NCI-H1092 treated with DMSO at 0.1 percent for 48 hours (cell line): ENCODE data around the gene LARGE2.
A peak's percentile ranks its signal among the peaks of the same experiment; 100 is the strongest.

Experiments
- DNase-seq: peaks from one replicate; lab custom pipeline; 2025; lab: John Stamatoyannopoulos, UW

Gene LARGE2

DNA sequence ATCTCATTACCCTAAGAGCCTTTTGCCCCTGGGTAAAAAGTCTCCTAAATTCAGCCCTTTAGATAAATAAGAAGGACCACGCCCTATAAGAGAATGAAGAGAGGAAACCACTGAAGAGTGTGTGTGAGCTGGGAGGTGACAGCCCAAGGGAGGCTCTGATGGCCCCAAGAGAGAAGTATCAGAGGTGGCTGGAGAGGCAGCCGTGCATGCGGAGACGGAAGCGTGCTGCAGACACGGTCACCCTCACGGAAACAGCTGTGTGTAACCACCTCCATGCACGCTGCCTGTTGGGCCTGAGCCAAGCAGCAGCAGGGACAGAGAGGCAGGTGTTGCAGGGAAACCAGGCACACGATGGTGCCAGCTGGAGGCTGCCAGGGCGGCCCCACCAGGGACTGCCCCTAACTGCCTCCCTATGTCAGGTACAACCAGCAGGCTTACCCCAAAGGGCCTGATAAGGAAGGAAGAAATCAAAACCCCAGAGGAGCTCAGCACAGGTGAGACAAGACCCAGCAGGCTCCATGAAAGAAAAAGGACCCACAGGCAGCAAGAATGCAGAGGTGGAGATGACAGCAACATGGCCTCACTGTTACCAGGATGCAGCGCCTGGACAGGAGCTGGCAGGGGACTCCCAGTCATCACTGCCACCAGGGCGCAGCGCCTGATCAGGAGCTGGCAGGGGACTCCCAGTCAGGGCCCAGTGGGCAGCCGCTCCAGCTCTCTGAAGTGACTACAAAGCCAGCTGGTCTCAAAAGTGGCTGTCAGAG lies 7.8 kb downstream of the LARGE2 start:
- peak; percentile 75 for DNase-seq

DNA sequence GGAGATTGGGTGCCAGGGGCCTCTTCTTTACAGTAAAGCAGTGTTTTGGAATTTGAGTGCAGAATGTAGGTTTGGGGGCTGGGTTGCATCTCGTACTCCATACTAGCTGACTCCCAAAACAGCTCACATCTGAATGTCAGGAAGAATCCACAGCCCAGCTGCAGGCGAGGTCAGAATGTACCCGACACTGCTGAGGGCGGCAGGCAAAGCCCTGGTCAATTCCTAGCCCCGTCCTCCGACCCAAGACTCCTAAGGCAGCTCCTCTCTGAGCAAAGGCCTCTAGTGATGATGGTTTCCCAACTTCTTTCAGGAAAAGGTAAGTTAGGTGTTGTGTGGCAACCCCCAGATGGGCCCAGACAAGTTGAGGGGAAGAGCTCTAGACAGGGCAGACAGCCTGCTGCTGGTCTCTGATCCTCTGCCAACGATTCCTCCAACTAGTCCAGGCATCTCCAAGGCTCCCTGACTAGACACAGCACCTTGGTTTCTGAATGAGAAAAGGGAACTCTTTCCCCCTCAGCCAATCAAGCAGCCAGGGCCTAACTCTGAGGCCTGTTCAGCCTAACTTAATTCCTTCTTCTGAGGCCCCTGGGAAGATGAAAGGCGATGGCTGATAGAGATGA lies 8.6 kb downstream of the LARGE2 start:
- DNase-seq = no peak

DNA sequence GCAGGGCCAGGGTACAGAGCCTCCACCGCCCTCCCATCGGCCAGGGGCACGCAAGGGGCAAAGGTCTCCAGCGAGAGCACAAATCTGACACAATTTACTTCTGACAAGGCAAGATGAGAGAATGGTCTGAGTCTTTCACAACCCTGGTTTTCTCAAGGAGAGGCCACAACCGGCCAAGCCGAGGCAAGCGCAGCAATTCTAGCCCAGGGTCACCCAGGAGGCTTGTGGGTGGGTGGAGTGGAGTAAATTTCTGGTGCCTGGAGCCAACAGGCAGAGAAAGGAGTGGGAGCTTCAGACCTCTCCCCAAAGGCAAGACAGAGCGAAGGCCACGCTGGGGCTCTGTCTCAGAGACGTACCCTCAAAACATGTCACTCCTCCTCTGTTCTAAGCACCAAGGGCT lies 9.3 kb downstream of the LARGE2 start:
- DNase-seq = no peak

DNA sequence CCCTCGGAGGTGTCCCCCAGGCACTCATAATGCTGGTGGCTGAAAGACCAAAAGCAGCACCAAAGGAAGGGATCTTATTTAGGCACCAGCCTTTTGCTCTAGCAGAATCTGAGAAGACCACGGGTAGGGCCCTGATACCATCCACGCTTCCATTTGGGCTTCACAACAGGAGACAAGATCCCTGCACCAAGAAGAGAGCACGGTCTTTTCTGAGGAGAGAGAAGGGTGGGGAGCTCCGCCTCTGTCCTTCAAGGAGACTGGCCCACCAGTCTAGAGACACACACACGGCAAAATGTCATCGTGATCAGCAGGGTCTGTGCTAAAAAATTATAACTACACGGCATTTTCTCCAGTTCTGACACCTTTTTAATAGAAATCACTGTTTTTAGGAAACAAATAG lies 9.8 kb downstream of the LARGE2 start:
- no peak for DNase-seq

DNA sequence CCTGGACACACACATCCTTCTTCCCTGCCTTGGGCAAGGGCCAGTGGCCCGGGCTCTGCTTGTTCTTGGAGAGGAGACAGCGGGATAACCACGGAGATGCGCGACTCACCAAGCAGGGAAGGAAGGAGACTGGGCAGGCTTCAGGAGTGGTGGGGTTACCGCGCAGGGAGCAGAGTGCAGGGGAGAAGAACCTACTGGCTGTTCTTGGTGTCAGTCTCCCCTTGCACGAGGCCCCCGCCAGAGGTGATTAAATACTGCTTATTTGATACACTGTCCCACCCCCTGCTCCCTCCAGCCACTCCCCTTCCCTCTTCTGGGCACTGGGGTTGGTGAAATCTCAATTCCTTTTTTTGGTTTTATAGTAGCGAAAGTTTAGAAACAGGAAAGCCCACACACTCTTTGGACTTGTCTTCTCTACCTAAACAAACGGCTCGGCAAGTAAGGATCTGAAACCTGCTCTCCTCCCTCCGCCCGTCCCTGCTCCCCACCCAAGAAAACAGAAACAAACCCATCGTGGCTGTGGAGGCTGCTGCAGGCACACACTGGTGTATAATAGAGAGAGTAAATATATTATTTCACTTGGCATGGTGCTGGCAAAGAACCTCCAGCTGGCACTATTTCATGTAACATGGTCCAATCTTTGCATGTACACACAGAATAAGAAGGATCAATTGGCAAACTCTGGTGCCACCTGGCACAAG lies 10.8 kb downstream of the LARGE2 start:
- no peak for DNase-seq

DNA sequence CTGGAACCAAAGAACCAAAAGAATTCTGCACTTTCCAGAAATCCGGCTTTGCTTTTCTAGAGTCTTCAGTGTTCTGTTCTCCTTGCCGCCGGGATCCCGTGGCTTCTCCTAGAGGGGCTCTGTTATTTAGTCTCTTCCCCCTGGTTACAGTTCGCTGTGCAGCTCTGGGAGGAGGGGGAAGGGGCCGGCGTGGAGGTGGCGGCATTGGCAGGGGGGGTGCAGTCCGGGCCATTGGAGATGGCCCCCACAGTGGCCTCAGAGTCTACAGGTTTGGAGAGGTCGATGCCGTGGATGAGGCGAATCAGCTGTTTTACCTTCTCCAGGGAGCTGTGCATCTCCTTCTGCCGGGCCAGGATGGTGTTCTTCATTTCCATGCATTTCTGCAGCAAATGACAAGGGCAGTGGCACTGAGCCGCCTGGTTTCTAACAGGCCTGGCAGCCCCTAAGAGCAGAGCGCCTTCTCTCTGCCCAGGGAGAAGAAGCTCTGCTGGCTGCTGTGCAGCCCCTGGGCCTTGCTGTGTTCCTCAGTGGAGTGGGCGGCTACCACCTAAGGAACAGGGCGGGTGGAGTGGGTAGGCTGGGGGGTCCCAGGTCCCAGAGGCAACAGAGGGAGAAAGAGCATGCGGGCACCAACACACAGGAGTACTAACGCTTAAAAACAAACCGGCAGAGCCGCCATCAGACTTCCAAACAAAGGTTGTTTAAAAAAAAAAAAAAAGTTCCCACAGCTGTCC lies 11.6 kb downstream of the LARGE2 start:
- no peak for DNase-seq

DNA sequence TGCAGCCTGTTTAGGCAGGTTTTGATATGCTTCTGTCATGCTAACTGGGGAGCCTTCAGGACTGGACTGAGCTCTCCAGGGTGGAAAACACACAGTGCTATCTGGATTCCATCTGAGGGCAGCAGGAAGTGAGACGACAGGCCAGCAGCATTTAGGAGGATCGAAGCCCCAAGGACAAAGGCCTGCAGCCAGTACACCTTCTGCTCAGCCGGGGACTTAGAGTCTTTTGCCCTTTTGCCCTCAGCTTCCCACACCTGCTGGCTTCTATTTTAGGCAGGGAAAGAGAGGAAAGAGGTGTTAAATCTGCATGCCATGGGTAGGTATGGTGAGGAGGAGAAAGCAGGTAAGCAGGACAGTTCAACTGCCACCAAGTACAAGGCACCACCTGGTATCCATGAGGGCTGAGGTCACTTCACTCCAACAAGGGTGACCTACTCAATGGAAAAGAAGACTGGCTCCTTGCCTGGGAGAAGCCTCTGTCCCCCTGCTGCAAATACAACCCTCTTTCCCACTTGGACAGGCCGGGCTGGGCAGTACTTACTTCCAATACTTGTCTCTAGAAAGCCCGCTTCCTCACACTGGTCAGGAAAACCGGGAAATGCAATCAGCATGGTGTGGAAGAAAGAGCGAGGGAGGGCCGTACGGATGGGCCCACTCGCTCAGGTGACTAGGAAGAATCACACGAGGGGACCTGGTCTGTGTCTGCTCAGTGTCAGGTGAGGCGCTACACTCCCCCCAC lies 12.3 kb downstream of the LARGE2 start:
- no peak for DNase-seq

DNA sequence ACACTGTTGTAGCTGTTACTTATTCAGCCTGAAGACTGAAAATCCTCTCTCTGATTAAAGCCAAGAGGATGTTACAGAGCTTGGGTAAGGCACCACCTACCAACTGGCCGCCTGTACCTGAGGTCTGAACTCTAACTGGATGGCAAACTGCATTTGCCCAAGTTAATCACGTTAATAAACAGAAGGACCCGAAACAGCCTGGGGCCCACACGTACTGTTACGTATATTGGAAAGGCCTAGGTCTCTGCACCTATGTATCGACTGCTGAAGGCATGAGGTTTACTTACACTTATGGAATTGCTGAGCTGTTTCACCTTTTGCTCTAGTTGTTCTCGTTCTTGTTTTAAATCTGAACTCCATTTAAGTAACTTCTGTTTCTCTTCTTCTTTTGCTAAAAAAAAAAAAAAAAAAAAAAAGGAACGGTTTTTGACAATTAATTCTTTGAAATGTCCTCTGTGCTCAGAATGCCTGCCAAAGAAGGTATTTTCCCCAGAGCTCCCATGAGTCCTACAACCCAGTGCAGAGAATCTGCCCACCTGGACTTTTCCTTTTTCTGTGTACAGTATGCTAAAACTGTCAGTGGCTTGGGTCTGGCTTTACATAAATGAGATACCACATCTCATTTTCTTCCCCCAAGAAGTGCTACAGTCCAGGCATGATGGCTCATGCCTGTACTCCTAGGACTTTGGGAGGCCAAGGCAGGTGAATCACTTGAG lies 13.1 kb downstream of the LARGE2 start:
- no peak for DNase-seq

DNA sequence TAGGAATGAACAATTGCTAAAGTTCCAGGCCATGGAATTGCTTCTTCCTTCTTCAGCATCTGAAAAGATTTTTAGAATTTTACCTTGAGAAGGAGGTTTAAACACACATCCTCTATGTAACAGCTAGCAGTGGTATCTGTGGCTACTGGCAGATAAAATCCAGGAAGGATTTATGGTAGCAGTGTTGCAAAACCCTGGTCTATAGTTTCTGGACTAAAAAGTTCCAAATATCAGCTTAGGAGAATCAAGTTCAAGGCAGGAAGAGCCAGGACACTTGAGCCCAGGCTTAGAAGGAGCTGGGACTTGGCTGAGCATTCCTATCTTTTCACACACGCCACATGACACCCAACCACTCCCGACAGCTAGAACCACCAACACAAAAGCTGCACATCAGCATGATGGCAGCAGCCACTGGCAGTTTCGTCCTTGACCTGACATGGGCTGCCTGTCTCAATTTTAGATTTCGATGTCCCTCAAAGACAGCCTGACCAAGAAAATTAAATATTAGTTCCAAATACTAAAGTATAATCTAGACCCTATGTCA lies 14.1 kb downstream of the LARGE2 start:
- DNase-seq = no peak

DNA sequence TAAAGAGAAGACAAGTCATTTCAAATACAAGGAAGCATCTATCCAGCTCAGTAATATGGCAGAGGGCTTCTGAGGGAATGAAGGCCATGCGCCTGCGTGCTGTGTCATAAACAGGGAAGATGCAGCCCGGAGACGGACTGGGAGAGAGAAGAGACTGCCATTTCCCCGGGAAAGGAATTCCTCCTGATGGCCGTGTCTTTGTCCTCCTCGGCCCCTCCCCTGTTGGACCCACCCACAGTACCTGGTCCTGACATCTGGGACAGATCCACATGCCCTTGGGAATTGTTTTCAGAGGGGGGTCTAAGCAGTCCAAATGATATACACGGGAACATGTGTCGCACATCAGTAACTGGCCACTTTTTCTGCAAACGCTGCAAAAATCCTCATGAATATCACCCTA lies 15.5 kb downstream of the LARGE2 start:
- no peak for DNase-seq

DNA sequence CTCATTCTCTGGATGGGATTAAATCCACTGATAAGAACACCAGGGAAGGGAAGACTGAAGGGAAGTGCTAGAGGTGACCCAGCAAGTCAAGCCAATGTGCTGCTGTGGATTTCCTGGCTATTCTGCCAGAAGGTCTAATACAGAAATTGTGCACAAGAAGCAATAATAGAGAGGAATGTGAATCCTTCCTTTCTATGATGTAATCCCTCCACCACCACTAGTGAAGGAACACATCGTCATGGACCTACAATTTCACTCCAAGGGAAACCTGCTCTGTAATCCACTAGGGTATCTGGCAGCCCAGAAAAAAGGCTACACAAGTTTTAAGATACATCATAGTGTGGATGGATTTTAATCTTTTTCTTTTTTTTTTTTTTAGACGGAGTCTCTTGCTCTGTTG lies 17.4 kb downstream of the LARGE2 start:
- no peak for DNase-seq

DNA sequence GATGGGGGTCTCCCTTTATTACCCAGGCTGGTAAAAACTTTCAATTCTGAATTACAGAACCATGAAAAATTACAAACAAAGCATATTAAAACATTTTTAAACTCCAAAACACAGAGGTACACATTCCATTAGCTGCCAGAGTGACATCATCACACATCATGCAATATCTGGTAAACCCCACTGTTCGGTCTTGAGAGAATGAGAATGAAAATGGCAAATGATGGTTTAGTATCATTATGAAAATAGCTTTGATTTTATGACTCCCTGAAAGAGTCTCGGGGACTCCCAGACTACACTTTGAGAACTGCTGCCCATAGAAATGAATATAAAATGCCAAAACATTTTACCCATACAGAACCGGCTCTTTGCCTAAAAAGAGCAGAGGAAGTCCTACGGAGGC lies 18.8 kb downstream of the LARGE2 start:
- no peak for DNase-seq

DNA sequence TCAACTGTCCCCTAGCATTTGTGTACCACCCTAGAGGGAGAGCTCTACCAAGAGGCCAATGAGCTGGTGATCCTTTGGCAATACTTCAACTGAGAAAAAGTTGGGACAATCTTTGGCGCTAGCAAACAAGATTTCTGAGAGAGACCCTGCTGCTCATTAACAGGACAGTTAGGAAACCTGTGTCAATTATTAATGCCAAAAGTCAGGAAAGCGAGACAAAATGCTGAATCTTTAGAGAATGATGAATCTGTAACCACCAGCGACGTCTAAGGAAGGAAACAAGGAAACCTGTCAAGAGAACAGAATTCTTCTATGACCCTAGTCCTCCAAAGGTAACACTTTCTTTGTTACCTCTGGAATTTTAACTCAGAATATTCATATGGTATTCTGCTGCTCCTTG lies 19.9 kb downstream of the LARGE2 start:
- no peak for DNase-seq

DNA sequence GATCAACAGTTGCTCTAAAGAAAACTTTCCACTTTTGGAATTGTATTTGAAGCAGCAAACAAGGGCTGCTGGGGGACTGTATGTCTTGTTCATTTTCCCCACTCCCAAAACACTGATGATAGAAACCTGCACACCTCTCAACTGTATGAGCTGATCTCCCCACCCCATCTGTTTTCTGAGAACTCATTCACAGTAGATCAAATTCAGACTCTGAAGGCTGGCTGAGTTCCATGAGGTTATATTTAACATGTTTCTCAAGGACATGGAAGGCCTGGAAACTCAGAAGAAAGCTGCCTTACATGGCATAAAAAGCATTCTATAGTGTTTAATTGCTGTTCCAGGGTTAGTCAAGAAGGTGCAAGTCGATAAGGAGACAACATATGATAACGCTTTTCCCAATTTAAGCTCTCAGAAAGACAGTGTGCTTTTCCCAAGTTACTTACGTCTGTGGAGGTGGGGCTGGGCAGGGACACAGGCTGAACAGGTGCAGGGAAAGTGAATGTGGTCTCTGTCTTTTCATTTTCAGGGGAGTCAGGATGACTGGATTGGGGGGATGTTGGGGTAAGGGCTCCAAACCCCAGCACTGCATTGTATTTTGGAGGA lies 23.0 kb downstream of the LARGE2 start:
- DNase-seq = no peak

DNA sequence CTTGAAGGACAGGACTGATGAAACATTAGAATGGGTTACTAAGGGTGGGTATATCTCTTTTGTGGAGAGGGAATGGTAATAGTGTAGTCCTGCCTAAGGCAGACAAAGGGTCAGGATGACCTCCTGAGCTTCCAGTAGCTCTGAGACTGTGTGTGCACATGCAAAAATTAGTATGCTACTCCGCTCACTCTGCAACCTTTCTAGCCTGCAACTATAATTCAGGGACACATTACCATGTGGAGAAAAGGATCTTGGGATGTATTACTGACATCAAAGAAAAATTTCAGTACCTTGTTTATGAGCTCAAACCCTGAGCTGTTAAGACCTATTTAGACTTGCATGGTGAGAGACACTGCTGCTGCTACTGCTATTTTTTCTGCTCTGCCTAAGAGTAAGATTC lies 25.4 kb downstream of the LARGE2 start:
- no peak for DNase-seq

DNA sequence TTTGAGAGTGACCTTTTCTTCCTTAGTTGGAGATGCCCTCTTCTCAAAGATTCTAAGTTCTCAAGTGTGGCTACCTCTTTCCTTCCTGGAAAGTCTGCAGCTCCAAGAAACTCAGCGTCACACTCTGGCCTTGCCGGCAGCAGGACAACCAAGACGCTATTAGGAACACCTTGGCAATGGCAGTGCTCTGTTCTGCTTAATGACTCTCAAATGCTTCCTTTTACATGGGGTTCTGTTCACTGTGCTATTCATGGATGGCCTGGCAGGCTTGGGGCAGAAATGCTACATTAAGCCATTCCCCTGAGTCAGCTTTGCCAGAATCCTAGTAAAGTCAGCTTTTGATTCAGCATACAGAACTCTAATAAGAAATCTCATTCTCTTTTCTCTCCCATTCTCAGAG lies 25.9 kb downstream of the LARGE2 start:
- DNase-seq = no peak

DNA sequence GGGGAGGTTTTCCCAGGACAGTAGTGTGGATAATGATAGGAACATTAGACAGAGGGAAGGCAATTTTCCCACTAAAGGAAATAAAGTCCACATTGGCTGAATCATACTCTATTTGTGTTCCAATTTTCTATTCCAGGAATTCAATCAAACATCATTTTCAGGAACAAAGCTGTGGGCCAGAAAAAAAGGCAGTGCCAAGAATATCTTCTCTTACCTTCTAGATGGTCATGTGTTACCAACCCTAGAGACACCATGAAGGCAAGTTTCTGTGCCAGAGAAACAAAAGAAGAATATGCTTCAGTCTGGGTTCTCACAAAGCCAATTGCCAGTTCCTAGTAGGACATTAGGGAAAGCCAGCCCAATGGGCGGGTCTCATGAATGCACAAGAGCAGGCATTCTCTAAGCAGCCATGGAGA lies 27.5 kb downstream of the LARGE2 start:
- DNase-seq = no peak

DNA sequence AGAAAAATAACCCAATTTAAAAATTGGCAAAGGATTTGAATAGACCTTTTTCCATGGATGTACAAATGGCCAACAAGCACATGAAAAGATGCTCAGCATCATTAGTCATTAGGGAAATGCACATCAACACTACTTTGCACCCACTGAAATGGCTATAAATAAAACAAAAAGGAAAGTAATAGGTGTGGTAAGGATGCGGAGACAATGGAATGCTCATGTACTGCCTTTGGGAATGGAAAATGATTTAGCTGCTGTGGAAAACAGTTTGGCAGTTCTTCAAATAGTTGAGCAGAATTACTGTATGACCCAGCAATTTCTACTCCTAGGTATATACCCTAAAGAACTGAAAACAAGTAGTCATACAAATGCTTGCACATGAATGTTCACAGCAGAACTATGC lies 37.4 kb downstream of the LARGE2 start:
- DNase-seq = no peak

DNA sequence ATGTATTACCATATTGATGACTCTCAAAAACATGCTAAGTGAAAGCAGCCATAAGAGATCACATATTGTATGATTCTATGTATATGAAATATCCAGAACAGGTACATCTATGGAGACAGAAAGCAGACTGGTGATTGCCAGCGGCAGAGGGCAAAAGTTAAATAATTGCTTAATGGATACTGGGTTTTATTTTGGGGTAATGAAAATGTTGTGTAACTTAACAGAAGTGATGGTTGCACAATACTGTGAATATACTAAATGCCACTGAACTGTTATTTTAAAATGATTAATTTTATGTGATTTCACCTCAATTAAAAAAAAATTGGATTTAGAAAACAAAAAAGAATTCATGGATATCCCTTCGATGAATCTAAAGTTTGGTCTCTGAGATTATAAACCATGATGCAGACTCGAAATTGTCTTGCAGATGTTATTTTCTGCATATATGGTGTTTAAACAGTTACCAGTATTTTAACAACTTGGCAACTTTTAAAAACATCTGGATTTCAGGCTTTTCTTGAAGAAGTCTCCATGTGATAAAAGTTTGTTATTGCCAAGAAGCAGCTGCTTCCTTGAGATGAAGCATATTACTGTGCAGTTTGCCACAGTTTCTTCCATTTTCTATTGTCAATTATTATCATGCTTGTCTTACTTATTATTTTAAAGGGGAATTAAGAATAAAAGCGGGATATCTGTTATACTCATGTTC lies 38.1 kb downstream of the LARGE2 start:
- no peak for DNase-seq

DNA sequence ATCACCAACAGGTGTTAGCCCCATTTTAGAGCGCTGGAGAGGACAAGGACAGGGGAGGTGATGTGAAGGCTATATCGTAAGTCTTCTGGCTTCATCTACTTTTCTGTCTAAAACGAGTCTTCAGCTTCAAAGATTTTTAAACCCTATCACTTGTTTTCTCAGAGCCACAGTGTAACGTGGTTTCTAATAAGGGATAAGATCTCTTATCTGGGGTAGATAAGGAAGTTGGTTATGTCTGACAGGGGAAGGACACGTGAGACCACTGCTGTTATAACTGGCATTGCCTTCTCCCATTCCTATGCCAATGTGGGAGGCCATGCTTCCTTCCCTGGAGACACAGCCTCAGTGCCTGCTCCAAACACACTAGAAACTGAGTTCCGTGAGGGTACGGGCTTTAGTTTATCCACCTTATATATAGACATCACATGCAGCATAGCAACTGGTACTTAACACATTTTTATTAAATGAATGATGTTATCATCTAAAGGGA lies 39.3 kb downstream of the LARGE2 start:
- DNase-seq = no peak
